ENCODE results near the gene PRKCB. TPM values are rescaled to one million over a fixed set of nuclear protein-coding genes. Genes with fewer than 3 reads are reported as not detected.

The PRKCB gene
- total and polyA plus RNA-seq, 2 experiments from 2014 or later: 3.7 to 16.4 TPM

- no peak for TF ChIP-seq JUNB (IDR thresholded peaks at IDR 0.05; ENCODE audit: unreplicated experiment)
- TF ChIP-seq ETS1 (IDR thresholded peaks at IDR 0.05): no peak
- TF ChIP-seq CTCF (conservative IDR thresholded peaks at IDR 0.05; ENCODE audit: low read depth in 2 of 2): no peak
- TF ChIP-seq NANOG (IDR thresholded peaks at IDR 0.05; ENCODE audit: borderline replicate concordance): no peak
- no peak for TF ChIP-seq EZH2phosphoT487 (IDR thresholded peaks at IDR 0.05; ENCODE audit: unreplicated experiment)
- no peak for TF ChIP-seq ZNF331 (CRISPR knock-in tag; IDR thresholded peaks at IDR 0.05; ENCODE audit: low read depth)
- TF ChIP-seq CREB1 (CRISPR knock-in tag; IDR thresholded peaks at IDR 0.05; ENCODE audit: low read depth): no peak
- no peak for TF ChIP-seq POLR2AphosphoS5 (IDR thresholded peaks at IDR 0.05; ENCODE audit: low read depth)
These were observed 2.9 kb upstream of the PRKCB start (continued) for GRCh38 chr16:23832882-23833281.

GRCh38 chr16:23833504-23833903 is 2.3 kb upstream of the PRKCB start:
- Histone ChIP-seq H3K27me3 (ENCODE audit: insufficient read depth) (peaks cover 38% of the 10 kb centered on the region), H4K20me1 (replicated peaks; ENCODE audit: insufficient read depth) (no peaks in the 10 kb centered on the region; the same call in 1 of the 2 replicates), H3F3A (replicated peaks; ENCODE audit: low read depth) (0 out of 2 replicates have a peak, but pooled peaks cover 2% of the 10 kb centered on the region), H3K79me2 (replicated peaks; ENCODE audit: insufficient read depth) (no peaks in the 10 kb centered on the region), H3K36me3 (ENCODE audit: insufficient read depth) (no peaks in the 10 kb centered on the region), H3K9me2 (ENCODE audit: insufficient read depth) (0 out of 2 replicates have a peak, but pooled peaks cover 4% of the 10 kb centered on the region), H3K4me1 (ENCODE audit: insufficient read depth) (peaks cover 13% of the 10 kb centered on the region), H3K4me2 (no peak overlapping the region), H2AFZ (no peak overlapping the region), H3K27ac (ENCODE audit: low read depth) (no peak overlapping the region), H3K4me3 (no peak overlapping the region)
- Mint-ChIP-seq H3K9me3 (peaks cover 19% of the 10 kb centered on the region), H3K36me3 (ENCODE audit: low read depth) (no peaks in the 10 kb centered on the region; the same call in 2 of the 3 replicates), H3K4me1 (peaks cover 24% of the 10 kb centered on the region), H3K4me3 (no peak overlapping the region), H3K27me3 (ENCODE audit: insufficient read depth, low read depth, poor library complexity) (peaks cover 37% of the 10 kb centered on the region), H3K27ac (no peak overlapping the region)
- ATAC-seq (no peak), DNase-seq (ENCODE audit: low spot score) (no peak)
- TF ChIP-seq NANOG (IDR thresholded peaks at IDR 0.05; ENCODE audit: borderline replicate concordance) (no peak), JUNB (IDR thresholded peaks at IDR 0.05; ENCODE audit: unreplicated experiment) (no peak)

- peaks cover 43% of the 10 kb centered on the region for H3K27me3 ChIP-seq (ENCODE audit: insufficient read depth)
- 0 out of 2 replicates have a peak, but pooled peaks cover 4% of the 10 kb centered on the region for H3K9me2 ChIP-seq (ENCODE audit: insufficient read depth)
- H3K36me3 Mint-ChIP-seq (ENCODE audit: low read depth): no peaks in the 10 kb centered on the region; the same call in 2 of the 3 replicates
- peaks cover 13% of the 10 kb centered on the region for H3K4me1 ChIP-seq (ENCODE audit: insufficient read depth)
- ATAC-seq: no peak
- DNase-seq (ENCODE audit: low spot score): peak; percentile 26
- H2AFZ ChIP-seq: no peak overlapping the region
- H4K20me1 ChIP-seq (replicated peaks; ENCODE audit: insufficient read depth): no peaks in the 10 kb centered on the region; the same call in 1 of the 2 replicates
- H3K4me1 Mint-ChIP-seq: peaks cover 24% of the 10 kb centered on the region
- no peaks in the 10 kb centered on the region for H3K79me2 ChIP-seq (replicated peaks; ENCODE audit: insufficient read depth)
- 0 out of 2 replicates have a peak, but pooled peaks cover 2% of the 10 kb centered on the region for H3F3A ChIP-seq (replicated peaks; ENCODE audit: low read depth)
- peaks cover 16% of the 10 kb centered on the region for H3K9me3 Mint-ChIP-seq
- H3K36me3 ChIP-seq (ENCODE audit: insufficient read depth): no peaks in the 10 kb centered on the region
- no peak overlapping the region for H3K27ac ChIP-seq (ENCODE audit: low read depth)
- H3K4me3 ChIP-seq: no peak overlapping the region
- no peak overlapping the region for H3K4me3 Mint-ChIP-seq
- H3K27me3 Mint-ChIP-seq (ENCODE audit: insufficient read depth, low read depth, poor library complexity): peaks cover 39% of the 10 kb centered on the region
- H3K4me2 ChIP-seq: no peak overlapping the region
- no peak for TF ChIP-seq POLR2AphosphoS5 (IDR thresholded peaks at IDR 0.05; ENCODE audit: low read depth)
- TF ChIP-seq EZH2 (IDR thresholded peaks at IDR 0.05; ENCODE audit: low read depth, unreplicated experiment): no peak
- no peak for TF ChIP-seq CTCF (conservative IDR thresholded peaks at IDR 0.05; ENCODE audit: low read depth in 2 of 2)
- TF ChIP-seq JUNB (IDR thresholded peaks at IDR 0.05; ENCODE audit: unreplicated experiment): no peak
- no peak for TF ChIP-seq EZH2phosphoT487 (IDR thresholded peaks at IDR 0.05; ENCODE audit: unreplicated experiment)
- no peak for TF ChIP-seq ETS1 (IDR thresholded peaks at IDR 0.05)
- no peak for TF ChIP-seq ZNF114 (CRISPR knock-in tag; IDR thresholded peaks at IDR 0.05)
- TF ChIP-seq CREB1 (CRISPR knock-in tag; IDR thresholded peaks at IDR 0.05; ENCODE audit: low read depth): no peak
- TF ChIP-seq ZNF331 (CRISPR knock-in tag; IDR thresholded peaks at IDR 0.05; ENCODE audit: low read depth): no peak
- H3K27ac Mint-ChIP-seq: no peak overlapping the region
These were observed 1.7 kb upstream of the PRKCB start for GRCh38 chr16:23833960-23834685.
